GM19397 (cell line): Measurements from ENCODE around the gene SELENOW.
"Not testable (repeated sequence)": the region's sequence is repeated elsewhere in the genome, so short reads cannot be mapped to it uniquely, and the experiment has no call there.

Experiments
- ATAC-seq: cut with Tn5 transposase; IDR thresholded peaks from one replicate; pipeline ENCODE4 v1.9.1; 2021; ENCODE audit warnings: mild to moderate bottlenecking, moderate library complexity; ENCODE audit not compliant: unreplicated experiment

SELENOW gene

DNA sequence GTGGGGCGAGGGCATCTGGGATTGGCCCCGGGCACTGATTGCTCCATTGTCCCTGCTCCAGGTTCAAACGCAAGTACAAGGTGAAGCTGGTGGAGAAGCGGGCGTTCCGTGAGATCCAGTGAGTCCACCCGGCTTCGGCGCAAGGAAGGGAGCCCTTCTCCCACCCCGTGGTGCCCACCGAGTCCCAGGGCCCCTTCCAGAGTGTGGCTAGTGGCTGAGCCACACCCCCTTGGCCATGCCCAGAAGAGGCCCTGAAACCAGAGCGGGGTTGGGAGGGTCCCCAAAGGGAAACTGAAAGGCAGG, 21.9 kb upstream of the SELENOW start:
- no peak for ATAC-seq

DNA sequence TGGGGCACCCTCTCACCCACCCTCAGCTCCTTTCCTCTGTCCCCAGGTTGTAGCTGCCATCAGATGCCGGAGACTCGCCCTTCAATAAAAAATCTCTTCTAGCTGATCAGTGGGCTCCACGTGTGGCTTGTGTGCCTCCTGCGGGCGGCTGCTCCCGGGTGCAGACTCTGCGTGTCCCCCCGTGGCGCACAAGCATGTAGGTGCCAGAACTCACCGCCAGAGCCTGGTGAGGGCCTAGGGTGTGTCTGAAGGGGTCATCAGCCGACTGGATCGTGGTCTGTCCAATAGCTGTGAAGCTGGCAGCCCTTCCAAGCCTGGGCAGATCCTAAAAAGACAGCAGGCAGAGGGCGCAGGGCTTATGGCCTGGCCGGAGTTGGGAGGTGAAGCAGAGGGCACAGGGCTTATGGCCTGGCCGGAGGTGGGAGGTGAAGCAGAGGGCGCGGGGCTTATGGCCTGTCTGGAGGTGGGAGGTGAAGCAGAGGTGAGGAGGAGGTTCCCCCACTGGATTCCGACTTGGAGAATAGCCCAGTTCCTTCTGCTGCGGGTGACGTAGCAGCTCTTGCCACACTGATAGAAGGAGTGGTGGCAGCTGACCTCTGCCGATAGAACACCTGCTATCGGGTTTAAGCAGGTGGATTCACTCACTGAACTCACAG, 21.4 kb upstream of the SELENOW start:
- ATAC-seq, result no peak

DNA sequence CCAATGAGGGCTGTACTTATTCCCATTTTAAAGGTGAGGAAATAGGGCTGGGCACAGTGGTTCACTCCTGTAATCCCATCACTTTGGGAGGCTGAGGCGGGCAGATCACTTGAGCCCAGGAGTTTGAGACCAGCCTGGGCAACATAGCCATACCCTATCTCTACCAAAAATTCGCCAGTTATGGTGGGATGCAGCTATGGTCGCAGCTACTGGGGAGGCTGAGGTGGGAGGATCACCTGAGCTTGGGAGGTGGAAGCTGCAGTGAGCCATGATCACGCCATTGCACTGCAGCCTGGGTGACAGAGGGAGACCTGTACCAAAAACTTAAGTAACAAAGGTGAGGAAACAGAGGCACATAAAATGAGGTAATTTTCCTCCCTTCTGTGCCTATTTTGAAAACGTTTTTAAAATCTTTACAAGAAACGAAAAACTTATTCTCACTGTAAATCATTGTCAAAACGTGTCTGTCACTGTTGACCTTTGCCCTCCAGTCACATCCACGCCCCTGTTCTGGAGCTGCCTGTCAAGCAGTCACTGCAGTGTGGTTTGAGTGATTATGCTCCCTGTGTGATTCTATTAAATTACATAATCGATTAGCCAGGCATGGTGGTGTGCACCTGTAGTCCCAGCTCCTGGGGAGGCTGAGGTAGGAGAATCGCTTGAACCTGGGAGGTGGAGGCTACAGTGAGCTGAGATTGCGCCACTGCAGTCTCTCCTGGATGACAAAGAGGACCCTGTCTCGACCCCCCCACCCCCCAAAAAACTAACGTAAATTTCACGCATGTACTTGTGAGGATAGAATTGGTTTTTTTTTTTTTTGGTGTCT, 20.7 kb upstream of the SELENOW start:
- no peak for ATAC-seq

DNA sequence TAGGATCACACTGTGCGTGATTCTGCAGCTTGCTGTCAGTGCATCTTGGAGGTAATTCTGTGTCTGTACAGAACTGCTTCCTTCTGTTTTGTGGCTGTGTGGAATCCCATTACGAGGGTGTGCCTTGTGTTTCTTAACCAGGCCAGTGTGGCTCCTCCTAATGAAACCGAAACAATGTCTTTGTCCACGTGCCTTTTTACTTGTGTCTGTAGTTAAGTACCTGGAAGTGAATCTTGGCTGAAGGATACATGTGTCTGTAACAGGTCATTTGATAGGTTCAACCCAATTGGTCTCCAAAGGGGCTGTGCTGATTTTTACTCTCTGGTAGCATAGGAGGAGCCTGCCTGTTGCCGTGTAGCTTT, 20.1 kb upstream of the SELENOW start:
- no peak for ATAC-seq

DNA sequence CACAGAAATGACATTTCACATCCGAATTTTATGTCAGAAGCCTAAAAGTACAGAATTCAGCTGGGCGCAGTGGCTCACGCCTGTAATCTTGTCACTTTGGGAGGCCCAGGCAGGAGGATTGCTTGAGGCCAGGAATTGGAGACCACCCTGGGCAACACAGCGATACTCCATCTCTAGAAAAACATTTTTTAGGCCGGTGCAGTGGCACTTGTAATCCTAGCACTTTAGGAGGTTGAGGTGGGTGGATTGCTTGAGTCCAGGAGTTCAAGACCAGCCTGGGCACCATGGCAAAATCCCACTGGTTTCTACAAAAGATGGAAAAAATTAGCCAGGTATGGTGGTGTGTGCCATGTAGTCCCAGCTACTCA, 17.9 kb upstream of the SELENOW start:
- no peak for ATAC-seq

DNA sequence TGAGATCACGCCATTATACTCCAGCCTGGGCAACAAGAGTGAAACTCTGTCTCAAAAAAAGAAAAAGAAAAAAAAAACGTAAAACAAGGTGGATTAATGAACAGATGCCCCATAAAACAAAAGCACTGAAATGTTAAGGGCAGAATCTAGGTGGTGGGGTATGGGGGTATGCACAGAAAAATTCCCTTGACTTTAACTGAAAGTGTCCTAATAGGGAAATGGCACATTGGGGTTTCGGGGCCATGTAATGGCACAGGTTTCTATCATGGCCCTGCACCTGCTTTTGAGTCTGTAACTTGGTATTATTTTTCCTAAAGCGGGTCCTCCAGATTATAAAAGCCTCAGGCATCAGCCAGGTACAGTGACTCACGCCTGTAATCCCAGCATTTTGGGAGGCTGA, 16.9 kb upstream of the SELENOW start:
- no peak for ATAC-seq

DNA sequence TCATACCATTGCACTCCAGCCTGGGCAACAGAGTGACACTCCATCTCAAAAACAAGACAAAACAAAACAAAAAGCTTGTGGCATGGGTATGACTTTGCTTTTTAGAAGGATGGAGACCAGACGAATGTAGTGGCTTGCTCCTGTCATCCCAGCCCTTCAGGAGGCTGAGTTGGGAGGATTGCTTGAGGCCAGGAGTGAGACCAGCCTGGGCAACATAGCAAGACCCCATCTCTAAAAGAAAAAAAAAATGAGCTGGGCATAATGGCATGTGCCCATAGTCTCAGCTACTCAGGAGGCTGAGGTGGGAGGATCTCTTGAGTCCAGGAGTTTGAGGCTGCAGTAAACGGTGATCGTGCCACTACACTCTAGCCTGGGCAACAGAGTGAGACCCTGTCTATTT, 16.4 kb upstream of the SELENOW start:
- no peak for ATAC-seq

DNA sequence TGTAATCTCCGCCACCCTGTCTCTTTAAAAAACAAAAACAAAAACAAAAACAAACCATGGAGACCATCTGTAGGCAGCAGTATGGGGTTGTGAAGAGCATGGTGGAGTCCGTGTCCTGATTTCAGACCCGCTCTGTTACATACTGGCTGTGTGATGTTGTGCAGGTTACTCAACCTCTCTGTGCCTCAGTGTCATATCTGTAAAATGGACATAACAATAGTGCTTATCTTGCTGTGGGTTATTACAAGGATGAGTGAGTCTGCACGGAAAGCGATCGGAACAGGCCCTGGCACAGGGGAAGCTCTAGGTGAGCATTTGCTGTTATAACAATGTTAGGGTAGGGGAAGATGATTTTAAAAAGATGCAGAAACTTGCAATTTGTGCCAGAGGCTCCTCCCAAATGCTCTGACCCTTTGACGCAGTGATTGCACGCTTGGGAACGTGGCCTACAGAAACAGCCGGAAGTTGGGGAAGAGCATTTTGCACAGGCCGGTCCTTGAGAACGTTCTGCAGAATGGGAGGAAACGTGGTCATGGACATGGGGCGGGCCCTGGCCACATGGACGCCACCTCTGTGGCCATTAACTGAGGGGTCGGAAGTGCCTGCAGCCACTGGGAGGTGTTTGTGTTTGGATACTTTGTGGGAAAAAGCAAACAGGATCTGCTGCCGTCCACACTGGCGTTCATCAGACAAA, 15.7 kb upstream of the SELENOW start:
- no peak for ATAC-seq

DNA sequence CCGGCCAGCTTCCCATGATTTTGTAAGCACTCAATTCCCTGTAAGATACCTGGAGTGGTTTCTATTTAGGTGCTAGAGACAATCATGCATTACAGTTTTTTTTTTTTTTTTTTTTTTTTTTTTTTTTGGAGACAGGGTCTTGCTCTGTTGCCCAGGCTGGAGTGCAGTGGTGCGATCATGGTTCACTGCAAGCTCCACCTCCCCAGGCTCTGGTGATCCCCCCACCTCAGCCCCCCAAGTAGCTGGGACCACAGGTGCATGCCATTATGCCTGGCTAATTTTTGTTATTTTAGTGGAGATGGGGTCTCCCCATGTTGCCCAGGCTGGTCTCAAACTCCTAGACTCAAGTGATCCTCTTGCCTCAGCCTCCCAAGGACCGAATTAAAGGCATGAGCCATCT, 13.8 kb upstream of the SELENOW start:
- ATAC-seq, result not testable (repeated sequence)

DNA sequence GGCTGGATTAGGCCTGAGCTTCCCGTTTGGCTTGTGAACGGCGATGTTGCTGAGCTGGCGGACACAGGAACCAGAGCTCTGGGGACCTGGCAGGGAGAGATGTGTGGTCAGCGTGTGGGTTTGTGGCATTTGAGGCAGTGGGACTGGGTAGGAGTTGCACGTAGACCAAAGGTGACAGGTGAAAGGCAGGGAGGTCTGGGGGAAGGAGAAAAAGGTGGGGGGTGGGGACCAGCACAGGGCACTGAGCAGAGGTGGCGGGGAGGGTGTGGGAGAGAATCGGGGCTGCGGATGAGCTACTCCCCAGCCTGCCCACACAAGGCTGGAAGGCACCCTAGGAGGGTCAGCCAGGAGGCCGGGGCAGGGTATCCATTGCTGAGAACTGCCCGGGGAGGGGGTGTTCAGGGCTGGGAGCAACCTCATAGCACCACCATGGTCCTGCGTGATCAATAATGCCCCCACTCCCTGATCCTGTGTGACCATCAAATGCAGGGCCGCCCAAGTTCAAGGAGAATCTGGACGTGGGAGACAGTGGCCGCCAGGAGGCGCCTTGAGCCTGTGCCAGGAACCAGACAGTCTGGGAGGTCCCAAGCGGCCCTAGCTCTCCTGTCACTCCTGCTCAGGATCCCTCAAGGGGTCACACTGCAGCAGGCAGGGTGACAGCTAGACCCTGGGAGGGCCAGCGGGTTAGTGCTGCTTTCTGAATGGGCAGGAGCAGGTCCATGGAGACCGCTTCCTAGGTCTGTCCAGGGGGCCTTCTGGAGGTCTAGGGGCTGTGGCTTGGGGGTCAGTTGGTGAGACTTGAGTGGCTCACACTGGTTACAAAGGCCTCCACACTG, 12.8 kb upstream of the SELENOW start:
- ATAC-seq, result no peak

DNA sequence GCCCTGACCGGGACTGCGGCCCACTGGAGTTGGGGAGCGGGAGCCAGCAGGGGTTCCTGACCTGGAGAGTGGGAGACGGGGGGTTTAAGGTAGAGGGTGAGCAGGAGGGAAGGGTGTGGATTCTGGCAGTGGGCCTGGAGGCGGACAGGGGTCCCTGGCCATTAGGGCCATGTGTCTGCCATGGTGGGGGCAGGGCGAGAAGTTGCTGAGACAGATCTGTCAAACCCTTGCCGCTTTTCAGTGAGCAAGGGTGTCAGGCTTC, 12.2 kb upstream of the SELENOW start:
- no peak for ATAC-seq

DNA sequence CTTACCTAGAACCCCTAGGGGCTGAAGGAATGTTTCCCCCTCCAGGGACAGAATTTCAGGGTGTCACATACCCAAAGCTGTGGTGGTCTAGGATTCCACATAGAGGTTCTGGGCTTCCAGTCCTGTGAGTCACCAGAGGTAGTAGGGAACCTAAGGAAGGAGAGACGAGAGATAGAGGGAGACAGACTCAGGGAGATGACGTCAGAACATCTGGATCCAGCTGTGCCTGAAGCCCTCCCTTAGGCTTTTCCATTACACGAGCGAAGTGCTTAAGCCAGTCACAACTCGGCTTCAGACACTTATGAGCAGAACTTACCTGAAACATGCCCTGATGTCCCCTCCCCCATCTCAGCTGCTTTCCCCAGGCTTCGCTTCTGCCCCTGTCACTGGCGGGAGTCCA, 11.8 kb upstream of the SELENOW start:
- ATAC-seq, result no peak

DNA sequence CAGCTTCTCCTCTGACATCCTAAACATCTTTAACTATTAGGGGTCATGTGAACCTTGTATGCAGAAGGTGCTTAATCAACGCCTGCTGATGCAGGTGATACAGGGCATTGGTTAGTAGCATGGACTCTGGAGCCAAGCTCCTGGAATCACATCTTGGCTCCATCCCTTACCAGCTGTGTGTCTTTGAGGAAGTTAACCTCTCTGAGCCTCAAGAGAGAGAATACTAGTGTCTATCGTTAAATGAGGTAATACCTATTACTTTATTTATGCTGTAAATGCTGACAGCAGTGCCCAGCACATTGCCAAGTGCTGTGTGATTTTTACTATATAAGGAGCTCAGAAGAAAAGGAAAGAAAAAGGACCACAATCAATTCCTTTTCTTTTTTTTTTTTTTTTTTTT, 11.2 kb upstream of the SELENOW start:
- no peak for ATAC-seq

DNA sequence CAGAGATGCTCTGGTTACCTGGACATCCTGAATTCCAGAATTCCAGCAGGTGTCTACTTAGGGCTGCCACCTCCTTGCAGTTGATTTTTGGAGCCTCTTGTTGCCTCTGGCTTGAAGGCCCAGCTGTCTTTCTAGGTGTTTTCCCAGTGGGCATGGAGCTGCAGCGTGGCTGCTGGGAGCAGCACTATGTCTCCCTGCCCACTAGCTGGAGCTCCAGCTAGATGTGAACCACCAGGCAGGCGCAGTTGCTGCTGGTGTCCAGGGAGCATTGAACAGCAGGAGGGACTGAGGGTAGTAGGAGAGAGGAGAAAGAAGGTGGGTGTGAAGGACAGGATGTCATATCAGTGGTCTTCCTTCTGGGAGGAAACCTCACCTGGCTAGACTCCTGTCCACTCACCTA, 9.9 kb upstream of the SELENOW start:
- ATAC-seq, result no peak

DNA sequence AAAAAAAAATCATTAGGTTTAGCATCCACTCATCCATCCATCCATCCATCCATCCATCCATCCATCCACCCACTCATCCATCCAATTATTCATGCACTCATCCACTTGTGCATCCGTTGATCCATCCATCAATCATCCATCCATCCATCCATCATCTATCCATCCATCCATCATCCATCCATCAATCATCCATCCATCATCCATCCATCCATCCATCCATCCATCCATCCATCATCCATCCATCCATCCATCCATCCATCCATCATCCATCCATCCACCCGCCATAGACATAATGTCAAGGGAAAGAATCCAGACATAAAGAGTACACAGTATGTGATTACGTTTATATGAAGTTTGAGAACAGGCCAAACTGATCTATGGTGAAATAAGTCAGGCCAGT, 9.0 kb upstream of the SELENOW start:
- ATAC-seq, result no peak

DNA sequence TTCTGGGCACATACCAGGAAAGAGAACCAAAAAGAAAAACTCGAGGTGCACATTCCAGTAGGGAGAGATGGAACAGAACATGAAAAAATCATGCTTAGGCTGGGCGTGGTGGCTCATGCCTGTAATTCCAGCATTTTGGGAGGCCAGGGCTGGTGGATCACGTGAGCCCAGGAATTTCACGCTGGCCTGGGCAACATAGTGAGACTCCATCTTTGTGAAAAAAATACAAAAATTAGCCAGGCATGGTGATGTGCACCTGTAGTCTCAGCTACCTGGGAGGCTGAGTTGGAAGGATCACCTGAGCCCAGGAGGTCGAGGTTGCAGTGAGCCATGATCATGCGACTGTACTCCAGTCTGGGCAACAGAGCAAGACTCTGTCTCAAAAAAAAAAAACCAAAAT, 7.2 kb upstream of the SELENOW start:
- not testable (repeated sequence) for ATAC-seq

DNA sequence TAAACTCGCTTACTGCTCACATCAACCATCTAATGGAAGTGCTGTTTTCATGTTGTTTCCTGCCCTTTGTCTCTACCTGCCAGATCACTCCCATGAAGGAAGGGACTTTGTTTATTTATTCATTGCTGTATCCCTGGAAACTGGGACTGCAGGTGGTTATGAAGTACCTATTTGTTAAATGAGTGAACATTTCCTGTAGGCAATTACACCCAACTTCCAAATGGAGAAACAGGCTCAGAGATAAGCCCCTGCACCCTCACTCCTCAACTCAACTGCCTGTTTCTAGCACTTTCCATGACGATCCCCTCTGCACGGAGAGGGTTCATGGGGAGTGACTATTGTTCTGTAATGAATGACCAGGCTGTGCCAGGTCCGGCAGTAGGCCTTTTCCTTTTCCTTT, 1.9 kb upstream of the SELENOW start:
- no peak for ATAC-seq

DNA sequence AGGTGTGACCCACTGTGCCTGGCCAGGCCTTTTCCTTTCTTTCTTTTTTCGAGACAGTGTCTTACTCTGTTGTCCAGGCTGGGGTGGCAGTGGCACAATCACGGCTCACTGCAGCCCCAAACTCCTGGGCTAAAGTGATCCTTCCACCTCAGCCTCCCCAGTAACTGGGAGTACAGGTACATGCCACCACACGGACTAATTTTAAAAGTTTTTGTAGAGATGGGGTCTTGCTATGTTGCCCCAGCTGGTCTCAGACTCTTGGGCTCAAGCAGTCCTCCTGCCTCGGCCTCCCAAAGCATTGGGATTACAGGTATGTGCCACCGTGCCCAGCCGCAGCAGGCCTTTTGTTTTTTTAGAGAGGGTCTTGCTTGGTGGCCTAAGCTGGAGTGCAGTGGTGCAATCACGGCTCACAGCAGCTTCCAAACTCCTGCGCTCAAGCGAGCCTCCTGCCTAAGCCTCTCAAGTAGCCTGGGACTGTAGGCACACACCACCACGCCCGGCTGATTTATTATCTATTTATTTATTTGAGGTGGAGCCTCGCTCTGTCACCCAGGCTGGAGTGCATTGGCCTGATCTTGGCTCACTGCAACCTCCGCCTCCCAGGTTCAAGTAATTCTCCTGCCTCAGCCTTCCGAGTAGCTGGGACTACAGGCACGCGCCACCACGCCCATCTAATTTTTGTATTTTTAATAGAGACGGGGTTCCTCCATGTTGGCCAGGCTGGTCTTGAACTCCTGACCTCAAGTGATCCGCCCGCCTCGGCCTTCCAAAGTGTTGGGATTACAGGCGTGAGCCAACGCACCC, 1.1 kb upstream of the SELENOW start:
- not testable (repeated sequence) for ATAC-seq

DNA sequence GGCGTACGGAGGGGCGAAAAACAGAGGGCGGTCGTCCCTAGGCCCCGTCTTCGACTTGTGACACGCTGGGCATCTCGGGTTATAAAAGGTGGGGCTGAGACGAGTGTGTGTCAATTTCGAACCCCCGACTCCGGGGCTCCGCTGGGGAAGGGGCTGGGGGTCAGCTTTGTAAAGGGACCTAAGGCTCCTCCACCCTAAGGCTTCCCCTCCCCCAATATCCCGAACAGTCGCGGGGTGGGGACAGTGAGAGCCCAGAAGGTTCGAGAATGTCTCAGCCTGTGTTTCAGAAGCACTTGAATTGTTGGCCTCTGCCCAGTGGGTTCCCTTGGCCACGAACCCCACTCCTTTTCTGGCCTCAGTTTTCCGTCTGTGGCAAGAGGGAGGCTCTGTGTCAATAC, 450 bp downstream of the SELENOW start:
- ATAC-seq, result peak; percentile 6

DNA sequence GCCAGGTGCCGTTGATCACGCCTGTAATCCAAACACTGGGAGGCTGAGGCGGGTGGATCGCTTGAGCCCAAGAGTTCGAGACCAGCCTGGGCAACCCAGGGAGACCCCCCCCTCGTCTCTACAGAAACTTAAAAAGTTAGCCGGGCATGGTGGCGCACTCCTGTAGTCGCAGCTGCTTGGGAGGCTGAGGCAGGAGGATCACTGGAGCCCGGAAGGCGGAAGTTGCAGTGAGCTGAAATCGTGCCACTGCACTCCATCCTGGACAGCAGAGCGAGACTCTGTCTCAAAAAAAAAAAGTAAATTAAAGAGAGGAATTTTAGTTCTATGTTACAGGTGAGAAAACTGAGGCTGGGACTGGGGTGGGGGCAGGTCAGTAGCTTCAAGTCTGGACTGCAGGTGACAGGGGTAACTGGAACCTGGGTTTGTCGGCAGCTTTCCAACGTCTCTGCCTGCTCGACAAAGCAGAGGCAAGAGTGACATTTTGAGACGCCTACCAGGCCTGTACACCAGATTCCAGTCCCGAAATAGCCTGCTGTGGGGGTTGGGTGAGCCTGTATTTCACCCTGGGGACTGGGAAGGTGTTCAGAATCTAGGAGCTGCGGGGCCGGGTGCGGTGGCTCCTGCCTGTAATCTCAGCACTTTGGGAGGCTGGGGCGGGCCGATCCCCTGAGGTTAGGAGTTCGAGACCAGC, 1.2 kb downstream of the SELENOW start:
- ATAC-seq, result no peak

DNA sequence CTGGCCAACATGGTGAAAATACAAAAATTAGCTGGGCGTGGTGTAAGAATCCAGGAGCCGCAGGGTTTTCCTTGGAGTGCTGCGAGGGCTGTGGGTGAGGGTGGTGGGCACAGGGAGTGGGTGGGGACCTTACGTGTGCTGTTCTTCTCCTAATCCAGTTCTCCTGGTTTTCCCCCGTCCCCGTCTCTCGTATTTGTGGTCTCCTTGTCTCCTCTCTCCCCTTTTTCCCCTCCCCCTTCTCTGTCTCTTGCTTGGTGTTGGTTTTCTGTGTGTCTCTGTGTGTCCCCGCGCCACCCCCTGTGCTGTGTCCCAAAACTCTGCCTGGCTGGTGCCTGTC, 1.7 kb downstream of the SELENOW start:
- no peak for ATAC-seq
